HepG2 (cell line): ENCODE measurements around the gene SKIDA1. TPM values are rescaled to one million over a fixed set of nuclear protein-coding genes. Genes with fewer than 3 reads are reported as not detected.
A peak's percentile ranks its signal among the peaks of the same experiment; 100 is the strongest.

Experiments
- BRD4 ChIP-seq: sonication (generic); formaldehyde crosslinking; IDR thresholded peaks from 2 replicates; pipeline ENCODE4 v1.4.0; 2020; ENCODE audit warnings: missing genetic modification reagents
- HNRNPK ChIP-seq: fragments of 200-400 bp; formaldehyde crosslinking; IDR thresholded peaks from 2 replicates; pipeline ENCODE4 v1.6.1; 2018; ENCODE audit warnings: low read length, low read depth, moderate library complexity, mild to moderate bottlenecking; ENCODE audit not compliant: poor library complexity, severe bottlenecking
- KLF11 ChIP-seq: IDR thresholded peaks from 2 replicates; pipeline ENCODE4 v1.6.1; 2016; ENCODE audit warnings: missing compliant biosample characterization
- KLF15 ChIP-seq: sonication (generic); formaldehyde crosslinking; IDR thresholded peaks from 2 replicates; pipeline ENCODE4 v1.8.1; 2023; ENCODE audit warnings: borderline replicate concordance, mild to moderate bottlenecking, inconsistent platforms, missing genetic modification reagents, mixed read lengths
- RCOR2 ChIP-seq: IDR thresholded peaks from 2 replicates; pipeline ENCODE4 v1.6.1; 2016; ENCODE audit warnings: missing biosample characterization, missing genetic modification reagents
- SIX1 ChIP-seq: sonication (generic); formaldehyde crosslinking; IDR thresholded peaks from 2 replicates; pipeline ENCODE4 v1.4.0; 2020; ENCODE audit warnings: missing genetic modification reagents, borderline replicate concordance
- SRSF4 ChIP-seq: fragments of 200-400 bp; formaldehyde crosslinking; IDR thresholded peaks from one replicate; pipeline ENCODE4 v1.6.1; 2018; ENCODE audit warnings: mild to moderate bottlenecking, low read depth, low read length, moderate library complexity; ENCODE audit not compliant: poor library complexity, severe bottlenecking
- ZNF446 ChIP-seq: sonication (generic); formaldehyde crosslinking; IDR thresholded peaks from 2 replicates; pipeline ENCODE4 v1.5.0; 2020; ENCODE audit warnings: mild to moderate bottlenecking, missing genetic modification reagents
- ZNF792 ChIP-seq: IDR thresholded peaks from 2 replicates; pipeline ENCODE4 v1.6.1; 2016
- polyA plus RNA-seq, 8 experiments: library from polyadenylated mRNA; depleted of rRNA in 3 of 8; stranded (reverse) in 7 of 8; unstranded in 1 of 8; fragments of >200 nt; fragmentation: Illumina TruSeq in 4 of 8; extraction: Trizol in 4 of 8; gene quantifications; 2 replicates each; pipeline versions ENCODE4 v1.2.1 to v1.2.3, GENCODE V29; 2011 to 2016; ENCODE audit warnings: low read depth in 4 of 8, missing spikeins in 1 of 8, mixed read lengths in 1 of 8; ENCODE audit not compliant: insufficient read depth in 1 of 8
- total RNA-seq, 5 experiments: library from RNA; depleted of rRNA; stranded (reverse); fragments of >200 nt; fragmentation: Illumina TruSeq; extraction: Trizol; gene quantifications; 2 replicates each; pipeline ENCODE4 v1.2.3, GENCODE V29; 2016; ENCODE audit warnings: low read depth in 1 of 5
- TF ChIP-seq, protein P1 (sequence below): sonication (generic); formaldehyde crosslinking; IDR thresholded peaks from 2 replicates; pipeline ENCODE4 v1.5.0; 2020; ENCODE audit warnings: missing genetic modification reagents
- TF ChIP-seq, protein P2 (sequence below): sonication (generic); formaldehyde crosslinking; IDR thresholded peaks from 2 replicates; pipeline ENCODE4 v1.5.0; 2020; ENCODE audit warnings: mild to moderate bottlenecking, missing genetic modification reagents
- TF ChIP-seq, protein P3 (sequence below): sonication (generic); formaldehyde crosslinking; IDR thresholded peaks from 2 replicates; pipeline ENCODE4 v1.4.0; 2020; ENCODE audit warnings: missing genetic modification reagents
- TF ChIP-seq, protein P4 (sequence below): sonication (generic); formaldehyde crosslinking; conservative IDR thresholded peaks from 2 replicates; pipeline ENCODE4 v1.4.0; 2020; ENCODE audit warnings: missing genetic modification reagents
- TF ChIP-seq, protein P5 (sequence below): sonication (generic); formaldehyde crosslinking; IDR thresholded peaks from 2 replicates; pipeline ENCODE4 v1.5.0; 2020; ENCODE audit warnings: mild to moderate bottlenecking, missing genetic modification reagents, borderline replicate concordance
- TF ChIP-seq, protein P6 (sequence below), 2 experiments: sonication (generic) in 1 of 2; formaldehyde crosslinking in 1 of 2; IDR thresholded peaks; 2 replicates each; pipeline versions ENCODE4 v1.5.1 to v1.6.1; 2011 to 2020; ENCODE audit warnings: borderline replicate concordance in 1 of 2, low read depth in 1 of 2, low read length in 1 of 2, mild to moderate bottlenecking in 1 of 2, missing genetic modification reagents in 1 of 2, moderate library complexity in 1 of 2

Gene SKIDA1
- total and polyA plus RNA-seq, 2 of the 13 experiments (the other 11 are each of a cell fraction or from before 2014, with no cell fraction given) = 0.73 to 1.5 TPM

DNA sequence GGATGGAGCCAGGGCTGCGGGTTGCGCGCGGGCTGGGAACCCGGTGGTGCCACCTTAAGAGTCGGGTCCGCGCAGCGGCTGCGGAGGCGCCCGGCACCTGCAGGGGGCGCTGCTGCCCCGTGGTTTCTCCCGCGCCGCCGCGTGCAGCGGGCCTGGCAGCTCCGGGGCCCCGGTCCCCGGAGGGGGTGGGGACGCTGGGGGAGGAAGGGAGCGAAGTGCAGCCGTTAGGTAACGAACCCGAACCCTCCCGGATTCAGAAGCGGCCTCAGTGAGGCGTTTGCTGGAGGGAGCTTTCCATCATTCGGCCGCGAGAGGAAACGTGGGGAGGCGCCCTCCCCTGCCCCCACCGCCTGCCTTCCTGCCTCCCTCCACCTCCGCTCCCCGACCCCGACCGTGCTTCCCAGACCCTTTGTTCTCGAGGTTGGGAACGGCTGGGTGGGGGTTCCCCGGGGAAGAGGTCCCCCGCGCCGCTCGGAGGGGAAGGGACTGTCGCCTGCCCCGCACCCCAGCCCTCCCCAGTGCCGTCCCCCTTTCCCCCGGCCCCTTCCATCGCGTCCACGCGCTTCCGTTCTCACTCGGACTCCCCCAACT, 29.6 kb downstream of the SKIDA1 start (continued):
- TF ChIP-seq KLF15 (peak; percentile 75; the same call in 1 of the 2 replicates), RCOR2 (CRISPR knock-in tag) (0 out of 2 replicates have a peak, but pooled peaks have one; percentile 43), HNRNPK (peak; percentile 98), BRD4 (CRISPR knock-in tag) (peak; percentile 97), SRSF4 (no peak), ZNF446 (CRISPR knock-in tag) (no peak), ZNF792 (CRISPR knock-in tag) (peak; percentile 69; the same call in 1 of the 2 replicates), SIX1 (CRISPR knock-in tag) (0 out of 2 replicates have a peak, but pooled peaks have one; percentile 64), KLF11 (CRISPR knock-in tag) (peak; percentile 95)
- TF ChIP-seq, protein P1, sequence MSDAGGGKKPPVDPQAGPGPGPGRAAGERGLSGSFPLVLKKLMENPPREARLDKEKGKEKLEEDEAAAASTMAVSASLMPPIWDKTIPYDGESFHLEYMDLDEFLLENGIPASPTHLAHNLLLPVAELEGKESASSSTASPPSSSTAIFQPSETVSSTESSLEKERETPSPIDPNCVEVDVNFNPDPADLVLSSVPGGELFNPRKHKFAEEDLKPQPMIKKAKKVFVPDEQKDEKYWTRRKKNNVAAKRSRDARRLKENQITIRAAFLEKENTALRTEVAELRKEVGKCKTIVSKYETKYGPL (CRISPR knock-in tag) = peak; percentile 97
- TF ChIP-seq, protein P2, sequence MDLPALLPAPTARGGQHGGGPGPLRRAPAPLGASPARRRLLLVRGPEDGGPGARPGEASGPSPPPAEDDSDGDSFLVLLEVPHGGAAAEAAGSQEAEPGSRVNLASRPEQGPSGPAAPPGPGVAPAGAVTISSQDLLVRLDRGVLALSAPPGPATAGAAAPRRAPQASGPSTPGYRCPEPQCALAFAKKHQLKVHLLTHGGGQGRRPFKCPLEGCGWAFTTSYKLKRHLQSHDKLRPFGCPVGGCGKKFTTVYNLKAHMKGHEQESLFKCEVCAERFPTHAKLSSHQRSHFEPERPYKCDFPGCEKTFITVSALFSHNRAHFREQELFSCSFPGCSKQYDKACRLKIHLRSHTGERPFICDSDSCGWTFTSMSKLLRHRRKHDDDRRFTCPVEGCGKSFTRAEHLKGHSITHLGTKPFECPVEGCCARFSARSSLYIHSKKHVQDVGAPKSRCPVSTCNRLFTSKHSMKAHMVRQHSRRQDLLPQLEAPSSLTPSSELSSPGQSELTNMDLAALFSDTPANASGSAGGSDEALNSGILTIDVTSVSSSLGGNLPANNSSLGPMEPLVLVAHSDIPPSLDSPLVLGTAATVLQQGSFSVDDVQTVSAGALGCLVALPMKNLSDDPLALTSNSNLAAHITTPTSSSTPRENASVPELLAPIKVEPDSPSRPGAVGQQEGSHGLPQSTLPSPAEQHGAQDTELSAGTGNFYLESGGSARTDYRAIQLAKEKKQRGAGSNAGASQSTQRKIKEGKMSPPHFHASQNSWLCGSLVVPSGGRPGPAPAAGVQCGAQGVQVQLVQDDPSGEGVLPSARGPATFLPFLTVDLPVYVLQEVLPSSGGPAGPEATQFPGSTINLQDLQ (CRISPR knock-in tag) = no peak; the same call in 1 of the 2 replicates
- TF ChIP-seq, protein P3, sequence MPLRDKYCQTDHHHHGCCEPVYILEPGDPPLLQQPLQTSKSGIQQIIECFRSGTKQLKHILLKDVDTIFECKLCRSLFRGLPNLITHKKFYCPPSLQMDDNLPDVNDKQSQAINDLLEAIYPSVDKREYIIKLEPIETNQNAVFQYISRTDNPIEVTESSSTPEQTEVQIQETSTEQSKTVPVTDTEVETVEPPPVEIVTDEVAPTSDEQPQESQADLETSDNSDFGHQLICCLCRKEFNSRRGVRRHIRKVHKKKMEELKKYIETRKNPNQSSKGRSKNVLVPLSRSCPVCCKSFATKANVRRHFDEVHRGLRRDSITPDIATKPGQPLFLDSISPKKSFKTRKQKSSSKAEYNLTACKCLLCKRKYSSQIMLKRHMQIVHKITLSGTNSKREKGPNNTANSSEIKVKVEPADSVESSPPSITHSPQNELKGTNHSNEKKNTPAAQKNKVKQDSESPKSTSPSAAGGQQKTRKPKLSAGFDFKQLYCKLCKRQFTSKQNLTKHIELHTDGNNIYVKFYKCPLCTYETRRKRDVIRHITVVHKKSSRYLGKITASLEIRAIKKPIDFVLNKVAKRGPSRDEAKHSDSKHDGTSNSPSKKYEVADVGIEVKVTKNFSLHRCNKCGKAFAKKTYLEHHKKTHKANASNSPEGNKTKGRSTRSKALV (CRISPR knock-in tag) = 0 out of 2 replicates have a peak, but pooled peaks have one; percentile 95
- TF ChIP-seq, protein P4, sequence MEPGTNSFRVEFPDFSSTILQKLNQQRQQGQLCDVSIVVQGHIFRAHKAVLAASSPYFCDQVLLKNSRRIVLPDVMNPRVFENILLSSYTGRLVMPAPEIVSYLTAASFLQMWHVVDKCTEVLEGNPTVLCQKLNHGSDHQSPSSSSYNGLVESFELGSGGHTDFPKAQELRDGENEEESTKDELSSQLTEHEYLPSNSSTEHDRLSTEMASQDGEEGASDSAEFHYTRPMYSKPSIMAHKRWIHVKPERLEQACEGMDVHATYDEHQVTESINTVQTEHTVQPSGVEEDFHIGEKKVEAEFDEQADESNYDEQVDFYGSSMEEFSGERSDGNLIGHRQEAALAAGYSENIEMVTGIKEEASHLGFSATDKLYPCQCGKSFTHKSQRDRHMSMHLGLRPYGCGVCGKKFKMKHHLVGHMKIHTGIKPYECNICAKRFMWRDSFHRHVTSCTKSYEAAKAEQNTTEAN (CRISPR knock-in tag) = peak; percentile 93
- TF ChIP-seq, protein P5, sequence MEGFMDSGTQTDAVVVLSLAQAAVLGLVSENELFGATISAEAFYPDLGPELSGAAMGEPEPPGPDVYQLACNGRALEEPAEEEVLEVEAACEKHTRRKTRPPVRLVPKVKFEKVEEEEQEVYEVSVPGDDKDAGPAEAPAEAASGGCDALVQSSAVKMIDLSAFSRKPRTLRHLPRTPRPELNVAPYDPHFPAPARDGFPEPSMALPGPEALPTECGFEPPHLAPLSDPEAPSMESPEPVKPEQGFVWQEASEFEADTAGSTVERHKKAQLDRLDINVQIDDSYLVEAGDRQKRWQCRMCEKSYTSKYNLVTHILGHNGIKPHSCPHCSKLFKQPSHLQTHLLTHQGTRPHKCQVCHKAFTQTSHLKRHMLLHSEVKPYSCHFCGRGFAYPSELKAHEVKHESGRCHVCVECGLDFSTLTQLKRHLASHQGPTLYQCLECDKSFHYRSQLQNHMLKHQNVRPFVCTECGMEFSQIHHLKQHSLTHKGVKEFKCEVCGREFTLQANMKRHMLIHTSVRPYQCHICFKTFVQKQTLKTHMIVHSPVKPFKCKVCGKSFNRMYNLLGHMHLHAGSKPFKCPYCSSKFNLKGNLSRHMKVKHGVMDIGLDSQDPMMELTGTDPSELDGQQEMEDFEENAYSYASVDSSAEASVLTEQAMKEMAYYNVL (CRISPR knock-in tag) = peak; percentile 90
- TF ChIP-seq, protein P6, sequence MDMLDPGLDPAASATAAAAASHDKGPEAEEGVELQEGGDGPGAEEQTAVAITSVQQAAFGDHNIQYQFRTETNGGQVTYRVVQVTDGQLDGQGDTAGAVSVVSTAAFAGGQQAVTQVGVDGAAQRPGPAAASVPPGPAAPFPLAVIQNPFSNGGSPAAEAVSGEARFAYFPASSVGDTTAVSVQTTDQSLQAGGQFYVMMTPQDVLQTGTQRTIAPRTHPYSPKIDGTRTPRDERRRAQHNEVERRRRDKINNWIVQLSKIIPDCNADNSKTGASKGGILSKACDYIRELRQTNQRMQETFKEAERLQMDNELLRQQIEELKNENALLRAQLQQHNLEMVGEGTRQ (IDR thresholded peaks at IDR 0.05; ENCODE audit: low read depth, low read length) = no peak
- TF ChIP-seq, protein P6 (CRISPR knock-in tag; IDR thresholded peaks at IDR 0.05; ENCODE audit: borderline replicate concordance) = no peak; the same call in 1 of the 2 replicates
